Neural cell (in vitro differentiated cells): ENCODE measurements around the gene ANKRD44. TPM values are rescaled to one million over a fixed set of nuclear protein-coding genes. Genes with fewer than 3 reads are reported as not detected.

ENCODE experiments used
- H2AFZ ChIP-seq: fragments of 200-600, 300-800 bp; sonication (generic), shearing (Covaris generic); 2 replicates; pipeline ENCODE4 v1.6.0; 2014; ENCODE audit warnings: low read depth, mild to moderate bottlenecking, antibody characterized with exemption, low read length, moderate library complexity
- H3F3A ChIP-seq: fragments of 200-600 bp; shearing (Covaris generic); 2 replicates; pipeline ENCODE4 v1.6.1; 2016; ENCODE audit warnings: mild to moderate bottlenecking, moderate library complexity, mixed read lengths, antibody characterized with exemption, low read length; ENCODE audit not compliant: insufficient read depth, poor library complexity, severe bottlenecking
- H3K27ac ChIP-seq: fragments of 200-600, 300-800 bp; sonication (generic), shearing (Covaris generic); 2 replicates; pipeline ENCODE4 v1.5.1; 2014; ENCODE audit warnings: mild to moderate bottlenecking, low read length, moderate library complexity
- H3K27me3 ChIP-seq: fragments of 300-800, 200-600 bp; sonication (generic), shearing (Covaris generic); 2 replicates; pipeline ENCODE4 v1.6.0; 2014; ENCODE audit warnings: mild to moderate bottlenecking, low read depth, low read length, moderate library complexity; ENCODE audit not compliant: insufficient read depth
- H3K36me3 ChIP-seq: fragments of 300-800, 200-600 bp; sonication (generic), shearing (Covaris generic); 2 replicates; pipeline ENCODE4 v1.5.1; 2014; ENCODE audit warnings: mild to moderate bottlenecking, antibody characterized with exemption, low read length, moderate library complexity; ENCODE audit not compliant: insufficient read depth
- H3K4me2 ChIP-seq: fragments of 300-800, 200-600 bp; sonication (generic), shearing (Covaris generic); 2 replicates; pipeline ENCODE4 v1.6.0; 2014; ENCODE audit warnings: mild to moderate bottlenecking, low read length
- H3K4me3 ChIP-seq: fragments of 300-800, 200-600 bp; sonication (generic), shearing (Covaris generic); 2 replicates; pipeline ENCODE4 v1.5.1; 2014; ENCODE audit warnings: mild to moderate bottlenecking, low read length, moderate library complexity
- H3K79me2 ChIP-seq: fragments of 200-600 bp; shearing (Covaris generic); replicated peaks from 2 replicates; pipeline ENCODE4 v1.6.0; 2014; ENCODE audit warnings: mild to moderate bottlenecking, low read length, moderate library complexity; ENCODE audit not compliant: insufficient read depth
- H3K9ac ChIP-seq: fragments of 300-800, 200-600 bp; sonication (generic), shearing (Covaris generic); 2 replicates; pipeline ENCODE4 v1.6.1; 2016; ENCODE audit warnings: mild to moderate bottlenecking, low read length, mixed read lengths
- H3K9me2 ChIP-seq: fragments of 200-600 bp; shearing (Covaris generic); 2 replicates; pipeline ENCODE4 v1.6.1; 2016; ENCODE audit warnings: mild to moderate bottlenecking, low read length, mixed read lengths; ENCODE audit not compliant: insufficient read depth
- H3K9me3 ChIP-seq: fragments of 200-600, 300-800 bp; sonication (generic), shearing (Covaris generic); 2 replicates; pipeline ENCODE4 v1.6.1; 2016; ENCODE audit warnings: mild to moderate bottlenecking, mixed run types, low read length, moderate library complexity, mixed read lengths
- H4K20me1 ChIP-seq: fragments of 200-600 bp; shearing (Covaris generic); 2 replicates; pipeline ENCODE4 v1.6.1; 2016; ENCODE audit warnings: mild to moderate bottlenecking, mixed run types; ENCODE audit not compliant: insufficient read depth
- EP300 ChIP-seq: fragments of 450-650 bp; conservative IDR thresholded peaks from 2 replicates; pipeline ENCODE4 v1.6.1; 2014; ENCODE audit warnings: antibody characterized with exemption, mild to moderate bottlenecking, moderate library complexity; ENCODE audit not compliant: poor library complexity, severe bottlenecking
- EZH2 ChIP-seq: fragments of 200-600, 300-800 bp; shearing (Covaris generic), sonication (generic); IDR thresholded peaks from 2 replicates; pipeline ENCODE4 v1.6.1; 2014; ENCODE audit warnings: antibody characterized with exemption, low read length, borderline replicate concordance, mild to moderate bottlenecking; ENCODE audit not compliant: insufficient read depth, poor library complexity, severe bottlenecking
- MXI1 ChIP-seq: fragments of 450-650 bp; conservative IDR thresholded peaks from 2 replicates; pipeline ENCODE4 v1.6.1; 2014; ENCODE audit warnings: antibody characterized with exemption, mild to moderate bottlenecking; ENCODE audit not compliant: poor library complexity, severe bottlenecking
- POLR2AphosphoS5 ChIP-seq: IDR thresholded peaks from 2 replicates; pipeline ENCODE4 v1.6.1; 2012
- RAD21 ChIP-seq: fragments of 450-650 bp; conservative IDR thresholded peaks from 2 replicates; pipeline ENCODE4 v1.6.1; 2014; ENCODE audit warnings: antibody characterized with exemption, mild to moderate bottlenecking, moderate library complexity
- SMC3 ChIP-seq: fragments of 450-650 bp; conservative IDR thresholded peaks from 2 replicates; pipeline ENCODE4 v1.6.1; 2014; ENCODE audit warnings: antibody characterized with exemption, mild to moderate bottlenecking, moderate library complexity; ENCODE audit not compliant: poor library complexity
- TAF1 ChIP-seq: IDR thresholded peaks from 2 replicates; pipeline ENCODE4 v1.6.1; 2012; ENCODE audit warnings: low read depth
- polyA plus RNA-seq: library from polyadenylated mRNA; depleted of rRNA; stranded (reverse); fragments of >200 nt; gene quantifications from 2 replicates; pipeline ENCODE4 v1.2.3, GENCODE V29; 2014
- TF ChIP-seq, protein P1 (sequence below): IDR thresholded peaks from 2 replicates; pipeline ENCODE4 v1.6.1; 2012; ENCODE audit warnings: borderline replicate concordance
- TF ChIP-seq, protein P2 (sequence below): fragments of 450-650 bp; IDR thresholded peaks from 2 replicates; pipeline ENCODE4 v1.5.1; 2014; ENCODE audit warnings: antibody characterized with exemption, mild to moderate bottlenecking, moderate library complexity; ENCODE audit not compliant: poor library complexity, severe bottlenecking

ANKRD44 gene
- polyA plus RNA-seq, 1 donor from 2014 or later = 94.3 TPM

DNA sequence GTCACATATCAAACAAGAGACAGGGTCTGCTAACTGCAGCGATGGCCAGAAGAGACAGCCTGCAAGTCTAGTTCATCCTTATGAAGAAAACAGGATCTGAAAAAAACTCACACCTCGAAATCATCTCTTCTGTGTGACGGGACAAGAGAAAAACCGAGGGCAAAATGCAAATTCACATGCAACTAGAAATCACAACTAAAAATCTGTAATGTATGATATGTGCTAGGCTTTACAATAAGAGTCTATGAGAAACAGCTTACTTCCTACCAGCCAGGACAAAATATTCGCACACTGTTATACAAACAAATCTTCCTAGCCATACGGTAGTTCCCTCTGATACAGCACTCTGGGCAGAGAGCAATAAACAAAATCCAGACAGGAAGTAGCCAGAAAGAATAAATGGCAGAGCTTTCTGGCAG is 48.8 kb downstream of the ANKRD44 start:
- TF ChIP-seq EZH2 = no peak
- TF ChIP-seq, protein P1, sequence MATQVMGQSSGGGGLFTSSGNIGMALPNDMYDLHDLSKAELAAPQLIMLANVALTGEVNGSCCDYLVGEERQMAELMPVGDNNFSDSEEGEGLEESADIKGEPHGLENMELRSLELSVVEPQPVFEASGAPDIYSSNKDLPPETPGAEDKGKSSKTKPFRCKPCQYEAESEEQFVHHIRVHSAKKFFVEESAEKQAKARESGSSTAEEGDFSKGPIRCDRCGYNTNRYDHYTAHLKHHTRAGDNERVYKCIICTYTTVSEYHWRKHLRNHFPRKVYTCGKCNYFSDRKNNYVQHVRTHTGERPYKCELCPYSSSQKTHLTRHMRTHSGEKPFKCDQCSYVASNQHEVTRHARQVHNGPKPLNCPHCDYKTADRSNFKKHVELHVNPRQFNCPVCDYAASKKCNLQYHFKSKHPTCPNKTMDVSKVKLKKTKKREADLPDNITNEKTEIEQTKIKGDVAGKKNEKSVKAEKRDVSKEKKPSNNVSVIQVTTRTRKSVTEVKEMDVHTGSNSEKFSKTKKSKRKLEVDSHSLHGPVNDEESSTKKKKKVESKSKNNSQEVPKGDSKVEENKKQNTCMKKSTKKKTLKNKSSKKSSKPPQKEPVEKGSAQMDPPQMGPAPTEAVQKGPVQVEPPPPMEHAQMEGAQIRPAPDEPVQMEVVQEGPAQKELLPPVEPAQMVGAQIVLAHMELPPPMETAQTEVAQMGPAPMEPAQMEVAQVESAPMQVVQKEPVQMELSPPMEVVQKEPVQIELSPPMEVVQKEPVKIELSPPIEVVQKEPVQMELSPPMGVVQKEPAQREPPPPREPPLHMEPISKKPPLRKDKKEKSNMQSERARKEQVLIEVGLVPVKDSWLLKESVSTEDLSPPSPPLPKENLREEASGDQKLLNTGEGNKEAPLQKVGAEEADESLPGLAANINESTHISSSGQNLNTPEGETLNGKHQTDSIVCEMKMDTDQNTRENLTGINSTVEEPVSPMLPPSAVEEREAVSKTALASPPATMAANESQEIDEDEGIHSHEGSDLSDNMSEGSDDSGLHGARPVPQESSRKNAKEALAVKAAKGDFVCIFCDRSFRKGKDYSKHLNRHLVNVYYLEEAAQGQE = no peak
- no peaks in the 10 kb centered on the region for H4K20me1 ChIP-seq
- no peaks in the 10 kb centered on the region for H3K9me2 ChIP-seq
- H3K79me2 ChIP-seq = no peaks in the 10 kb centered on the region
- H3K27me3 ChIP-seq = no peaks in the 10 kb centered on the region
- no peaks in the 10 kb centered on the region for H3K9me3 ChIP-seq
- H3F3A ChIP-seq = no peaks in the 10 kb centered on the region
- H3K4me3 ChIP-seq = no peak overlapping the region
- H3K36me3 ChIP-seq = no peaks in the 10 kb centered on the region
- H3K27ac ChIP-seq = no peak overlapping the region
- no peak overlapping the region for H3K4me2 ChIP-seq
- no peak overlapping the region for H3K9ac ChIP-seq
- H2AFZ ChIP-seq = no peak overlapping the region

DNA sequence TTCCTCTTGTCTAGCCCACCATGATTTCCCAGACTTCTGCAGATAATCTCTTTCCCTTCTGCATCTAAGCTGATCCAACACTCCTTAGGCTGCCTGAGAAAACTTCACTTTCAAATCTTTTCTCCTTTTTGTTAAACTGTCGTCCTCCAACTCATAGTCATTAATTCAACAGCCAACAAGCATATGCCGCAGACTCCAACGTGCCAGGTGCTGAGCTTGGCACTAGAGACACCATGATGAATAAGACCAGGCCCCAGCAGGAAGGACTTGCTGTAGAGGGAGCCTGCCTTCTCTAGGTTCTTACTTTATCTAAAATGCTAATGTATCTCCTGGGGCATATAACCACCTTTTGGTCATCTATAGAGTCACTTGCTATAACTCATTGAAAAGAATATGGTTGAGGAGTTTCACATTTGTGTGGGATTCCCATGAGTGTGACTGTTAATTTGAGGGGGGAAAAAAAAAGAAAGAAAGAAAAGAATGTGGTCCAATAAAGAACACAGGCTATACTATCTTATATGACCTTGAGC is 51.0 kb downstream of the ANKRD44 start:
- H4K20me1 ChIP-seq = no peaks in the 10 kb centered on the region
- H3K4me2 ChIP-seq = no peak overlapping the region
- no peak overlapping the region for H3K4me3 ChIP-seq
- no peaks in the 10 kb centered on the region for H3F3A ChIP-seq
- H3K9ac ChIP-seq = no peak overlapping the region
- H3K9me3 ChIP-seq = no peaks in the 10 kb centered on the region
- no peak for TF ChIP-seq EP300
- TF ChIP-seq RAD21 = no peak
- no peak for TF ChIP-seq EZH2
- TF ChIP-seq, protein P1 = no peak
- no peak for TF ChIP-seq MXI1
- TF ChIP-seq SMC3 = no peak
- TF ChIP-seq TAF1 = no peak
- TF ChIP-seq, protein P2, sequence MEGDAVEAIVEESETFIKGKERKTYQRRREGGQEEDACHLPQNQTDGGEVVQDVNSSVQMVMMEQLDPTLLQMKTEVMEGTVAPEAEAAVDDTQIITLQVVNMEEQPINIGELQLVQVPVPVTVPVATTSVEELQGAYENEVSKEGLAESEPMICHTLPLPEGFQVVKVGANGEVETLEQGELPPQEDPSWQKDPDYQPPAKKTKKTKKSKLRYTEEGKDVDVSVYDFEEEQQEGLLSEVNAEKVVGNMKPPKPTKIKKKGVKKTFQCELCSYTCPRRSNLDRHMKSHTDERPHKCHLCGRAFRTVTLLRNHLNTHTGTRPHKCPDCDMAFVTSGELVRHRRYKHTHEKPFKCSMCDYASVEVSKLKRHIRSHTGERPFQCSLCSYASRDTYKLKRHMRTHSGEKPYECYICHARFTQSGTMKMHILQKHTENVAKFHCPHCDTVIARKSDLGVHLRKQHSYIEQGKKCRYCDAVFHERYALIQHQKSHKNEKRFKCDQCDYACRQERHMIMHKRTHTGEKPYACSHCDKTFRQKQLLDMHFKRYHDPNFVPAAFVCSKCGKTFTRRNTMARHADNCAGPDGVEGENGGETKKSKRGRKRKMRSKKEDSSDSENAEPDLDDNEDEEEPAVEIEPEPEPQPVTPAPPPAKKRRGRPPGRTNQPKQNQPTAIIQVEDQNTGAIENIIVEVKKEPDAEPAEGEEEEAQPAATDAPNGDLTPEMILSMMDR = no peak
- TF ChIP-seq POLR2AphosphoS5 = no peak
- no peaks in the 10 kb centered on the region for H3K79me2 ChIP-seq
- H3K27ac ChIP-seq = no peak overlapping the region
- H3K9me2 ChIP-seq = no peaks in the 10 kb centered on the region
- H2AFZ ChIP-seq = no peak overlapping the region
- no peaks in the 10 kb centered on the region for H3K27me3 ChIP-seq
- no peaks in the 10 kb centered on the region for H3K36me3 ChIP-seq
